ENCODE results near the gene MRPS10. TPM values are rescaled to one million over a fixed set of nuclear protein-coding genes. Genes with fewer than 3 reads are reported as not detected.

MRPS10 gene
- 32.1 TPM for total RNA-seq
- long read RNA-seq, transcript MRPS10-201 (7 exons, 2,110 nt), result major isoform, 148 of 203 reads
- long read RNA-seq, partial matches to known transcripts, result 7 of 203 reads
- long read RNA-seq, other reads (novel, unspliced or antisense), result 48 of 203 reads

- peak; percentile 94 for DNase-seq (ENCODE audit: low spot score)
These were observed at the start of gene MRPS10 for GRCh38 chr6:42217519-42218367. TSS of gene MRPS10 (minus strand) at chr6:42217861. CDS start at chr6:42217849, 12 bp downstream.

- DNase-seq (ENCODE audit: low spot score), result no peak
These were observed 48.9 kb upstream of the MRPS10 start for GRCh38 chr6:42266538-42266937.

GRCh38 chr6:42264852-42265390, 47.3 kb upstream of the MRPS10 start:
- no peak for DNase-seq (ENCODE audit: low spot score)

DNA sequence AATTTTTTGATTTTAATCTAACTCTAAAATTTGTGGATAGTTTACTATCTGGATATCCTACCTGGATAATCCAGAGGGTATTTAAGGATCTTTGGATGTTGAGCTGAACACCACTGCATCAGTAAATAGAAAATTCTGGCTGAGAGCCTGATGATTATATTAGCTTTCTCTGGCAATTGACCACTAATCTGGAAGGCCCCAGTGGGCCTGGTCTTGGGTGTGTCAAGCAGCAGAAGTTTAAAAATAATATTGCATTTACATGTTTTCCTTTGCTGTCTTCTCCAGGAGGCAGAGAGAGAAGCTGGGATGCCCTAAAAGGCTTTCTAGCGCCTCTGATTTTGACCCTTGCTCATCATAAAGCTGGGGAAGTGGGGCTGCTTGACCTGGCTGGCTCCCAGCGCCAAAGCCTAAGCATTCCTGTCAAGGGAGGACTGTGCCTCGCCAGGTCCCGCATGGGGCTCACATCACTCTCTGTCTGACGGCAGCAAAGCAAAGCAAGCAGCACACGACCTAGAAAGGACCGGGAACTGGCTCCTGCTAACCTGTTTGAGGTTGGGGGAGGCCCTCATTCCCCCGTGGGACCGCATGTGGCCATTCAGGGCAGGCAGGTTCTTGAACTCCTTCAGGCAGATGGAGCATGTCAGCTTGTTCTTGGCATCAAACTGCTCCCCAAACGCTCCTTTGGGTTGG, 46.6 kb upstream of the MRPS10 start:
- DNase-seq (ENCODE audit: low spot score), result no peak

- DNase-seq (ENCODE audit: low spot score), result peak; percentile 81
These were observed 45.6 kb upstream of the MRPS10 start for GRCh38 chr6:42263165-42263728.

DNA sequence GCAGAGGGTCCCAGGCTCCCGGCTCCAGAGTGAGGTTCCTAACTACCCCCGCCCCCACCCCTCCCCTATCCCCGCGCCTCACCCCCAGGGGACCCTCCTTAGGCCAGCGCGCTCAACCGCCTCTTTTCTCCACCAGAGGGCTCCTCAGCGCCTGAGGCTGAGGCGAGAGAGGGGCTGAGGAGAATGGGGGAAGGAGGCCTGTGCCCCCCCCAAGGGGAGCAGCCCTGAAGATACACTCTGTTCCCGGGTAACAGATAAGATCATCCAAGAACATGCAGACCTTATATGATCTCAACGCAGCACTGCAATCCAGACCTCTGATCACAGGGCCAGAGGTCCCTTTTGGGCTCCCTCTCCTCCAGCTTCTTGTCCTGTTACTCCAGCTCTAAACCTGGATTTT, 43.3 kb upstream of the MRPS10 start:
- DNase-seq (ENCODE audit: low spot score), result peak; percentile 79

GRCh38 chr6:42260396-42260888, 42.8 kb upstream of the MRPS10 start:
- peak; percentile 89 for DNase-seq (ENCODE audit: low spot score)

- DNase-seq (ENCODE audit: low spot score), result peak; percentile 16
These were observed 42.3 kb upstream of the MRPS10 start for GRCh38 chr6:42259841-42260395.

- DNase-seq (ENCODE audit: low spot score), result peak; percentile 83
These were observed 41.6 kb upstream of the MRPS10 start for GRCh38 chr6:42259286-42259685.

DNA sequence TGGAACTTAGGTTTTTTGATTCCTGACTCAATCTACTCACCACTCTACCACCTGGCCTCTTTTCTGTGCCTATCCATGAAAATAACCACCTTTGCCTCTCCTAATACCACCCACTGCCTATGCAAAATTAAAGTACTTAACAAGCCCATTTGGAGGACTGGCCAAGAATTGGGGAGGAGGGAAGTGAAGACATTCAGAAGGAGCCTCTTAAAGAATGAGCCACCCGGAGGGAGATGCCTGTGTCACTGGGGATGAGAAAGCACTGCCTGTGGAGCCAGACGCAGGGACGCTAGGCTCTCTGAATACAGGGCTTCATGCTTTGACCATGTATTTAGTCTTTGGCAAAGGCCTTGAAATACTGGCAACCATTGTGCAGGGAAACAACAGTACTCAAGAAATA, 40.0 kb upstream of the MRPS10 start:
- peak; percentile 16 for DNase-seq (ENCODE audit: low spot score)

- no peak for DNase-seq (ENCODE audit: low spot score)
These were observed 39.4 kb upstream of the MRPS10 start for GRCh38 chr6:42257063-42257462.

DNA sequence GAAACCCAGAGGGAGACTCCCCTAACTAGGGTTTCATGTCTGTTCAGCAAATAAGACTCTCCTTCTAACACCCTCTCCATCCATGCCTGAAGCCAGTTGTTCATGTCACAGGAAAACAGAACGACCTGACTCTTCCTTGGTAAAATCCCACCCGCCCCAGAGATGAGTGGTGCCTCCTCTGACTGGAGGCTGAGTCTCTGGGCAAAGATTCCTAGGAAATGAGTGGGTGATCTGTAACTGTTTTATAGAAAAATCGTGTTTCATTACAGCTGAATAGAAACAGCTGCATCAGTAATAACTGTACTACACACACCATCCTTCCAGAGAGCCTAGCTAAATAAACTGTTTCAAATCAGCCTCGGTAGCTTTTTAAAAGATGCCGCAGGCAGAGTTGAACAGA, 37.4 kb upstream of the MRPS10 start:
- DNase-seq (ENCODE audit: low spot score), result no peak

- DNase-seq (ENCODE audit: low spot score), result no peak
These were observed 36.8 kb upstream of the MRPS10 start for GRCh38 chr6:42254505-42254904.

DNA sequence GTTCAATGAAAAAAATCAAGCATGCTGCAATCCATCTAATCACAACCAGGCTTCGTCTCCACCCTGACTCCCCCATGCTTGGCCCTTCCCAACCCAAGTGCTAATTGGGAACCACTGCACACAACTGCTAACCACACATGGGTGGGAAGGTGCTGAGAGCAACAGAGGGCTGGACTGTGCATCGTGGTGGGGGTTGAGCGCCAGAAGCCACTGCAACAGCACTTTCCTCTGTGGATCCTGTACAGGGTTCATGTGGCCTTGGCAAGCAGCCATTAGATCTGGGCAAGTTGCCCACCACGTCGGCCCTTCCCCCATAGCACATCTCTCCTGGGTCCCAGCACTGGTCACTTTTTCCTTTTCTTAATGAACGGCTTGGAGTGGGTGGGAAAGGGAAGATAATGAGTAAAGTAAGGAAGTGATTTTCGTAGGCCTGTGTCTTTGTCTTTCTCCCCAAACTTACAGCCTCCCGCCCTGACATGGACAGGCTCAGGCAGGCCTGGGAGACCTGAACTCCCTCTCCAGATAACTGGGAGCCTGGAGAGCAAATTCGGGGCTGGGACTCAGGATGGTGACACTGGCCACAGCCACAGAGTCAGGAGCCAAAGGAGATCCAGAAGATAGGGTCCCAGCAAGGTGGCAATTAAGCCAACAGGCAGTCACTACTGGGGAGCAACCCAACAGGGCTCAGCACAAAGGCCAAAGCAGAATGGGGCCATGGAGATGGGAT, 34.4 kb upstream of the MRPS10 start:
- DNase-seq (ENCODE audit: low spot score), result no peak

- no peak for DNase-seq (ENCODE audit: low spot score)
These were observed 33.8 kb upstream of the MRPS10 start for GRCh38 chr6:42251500-42251899.

- no peak for DNase-seq (ENCODE audit: low spot score)
These were observed 32.7 kb upstream of the MRPS10 start for GRCh38 chr6:42250274-42250931.

DNA sequence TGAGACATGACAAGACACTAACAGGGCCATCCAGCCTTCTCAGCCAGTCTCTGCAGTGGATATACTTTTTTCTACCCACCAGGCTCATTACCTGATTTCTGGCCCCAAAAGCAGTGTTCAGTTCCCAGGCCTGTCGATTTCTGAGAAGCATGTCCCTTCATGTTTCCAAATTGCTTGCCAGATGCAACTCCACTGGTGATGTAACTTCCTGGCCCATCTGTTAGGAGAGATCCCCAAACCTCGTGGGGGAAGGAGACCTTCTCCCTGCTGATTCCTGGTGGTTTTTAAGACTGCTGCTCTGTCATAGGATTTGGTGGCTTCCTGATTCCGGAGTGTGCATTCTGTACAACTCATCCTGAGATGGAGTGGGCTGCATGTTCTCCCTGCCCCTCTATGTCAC, 31.6 kb upstream of the MRPS10 start:
- no peak for DNase-seq (ENCODE audit: low spot score)

GRCh38 chr6:42243046-42243445, 25.4 kb upstream of the MRPS10 start:
- no peak for DNase-seq (ENCODE audit: low spot score)

DNA sequence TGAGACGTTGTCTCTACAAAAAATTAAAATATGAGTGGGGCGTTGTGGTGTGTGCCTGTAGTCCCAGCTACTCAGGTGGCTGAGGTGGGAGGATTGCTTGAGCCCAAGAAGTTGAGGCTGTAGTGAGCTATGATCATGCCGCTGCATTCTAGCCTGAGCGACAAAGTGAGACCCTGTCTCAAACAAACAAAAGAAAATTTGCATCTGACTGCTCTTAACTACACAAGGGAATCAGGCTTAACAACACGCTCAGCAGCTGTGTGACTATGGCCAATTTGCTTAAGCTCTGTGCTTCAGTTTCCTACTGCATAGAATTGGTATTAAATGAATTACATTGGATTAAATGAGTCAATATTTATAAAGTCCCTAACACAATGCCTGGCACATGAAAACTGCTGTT, 24.3 kb upstream of the MRPS10 start:
- DNase-seq (ENCODE audit: low spot score), result no peak
